Neural cell (in vitro differentiated cells): ENCODE measurements around the gene PF4V1.

Source experiments
- EP300 ChIP-seq: fragments of 450-650 bp; conservative IDR thresholded peaks from 2 replicates; pipeline ENCODE4 v1.6.1; 2014; ENCODE audit warnings: antibody characterized with exemption, mild to moderate bottlenecking, moderate library complexity; ENCODE audit not compliant: poor library complexity, severe bottlenecking
- MXI1 ChIP-seq: fragments of 450-650 bp; conservative IDR thresholded peaks from 2 replicates; pipeline ENCODE4 v1.6.1; 2014; ENCODE audit warnings: antibody characterized with exemption, mild to moderate bottlenecking; ENCODE audit not compliant: poor library complexity, severe bottlenecking
- POLR2AphosphoS5 ChIP-seq: IDR thresholded peaks from 2 replicates; pipeline ENCODE4 v1.6.1; 2012
- TAF1 ChIP-seq: IDR thresholded peaks from 2 replicates; pipeline ENCODE4 v1.6.1; 2012; ENCODE audit warnings: low read depth
- TF ChIP-seq, protein P1 (sequence below): fragments of 450-650 bp; IDR thresholded peaks from 2 replicates; pipeline ENCODE4 v1.5.1; 2014; ENCODE audit warnings: antibody characterized with exemption, mild to moderate bottlenecking, moderate library complexity; ENCODE audit not compliant: poor library complexity, severe bottlenecking

DNA sequence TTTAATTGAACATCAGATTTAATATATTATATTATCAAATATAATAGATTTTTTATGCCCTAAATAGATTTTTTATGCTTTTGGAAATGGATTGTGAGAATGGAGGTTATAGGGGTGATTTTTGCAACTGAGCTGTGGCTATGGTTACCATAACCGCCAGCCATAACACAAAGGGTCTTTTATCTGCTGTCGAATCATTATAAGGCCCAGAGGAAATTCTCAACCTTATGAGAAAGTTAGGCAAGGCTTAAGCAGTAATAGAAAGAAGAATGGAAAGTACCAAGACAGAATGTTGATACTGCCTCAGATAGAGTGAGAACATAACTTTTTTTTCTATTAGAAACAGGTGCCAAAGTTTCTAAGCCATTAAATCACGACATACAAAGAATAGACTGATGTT is 42.9 kb upstream of the PF4V1 start:
- TF ChIP-seq EP300 = no peak
- TF ChIP-seq, protein P1, sequence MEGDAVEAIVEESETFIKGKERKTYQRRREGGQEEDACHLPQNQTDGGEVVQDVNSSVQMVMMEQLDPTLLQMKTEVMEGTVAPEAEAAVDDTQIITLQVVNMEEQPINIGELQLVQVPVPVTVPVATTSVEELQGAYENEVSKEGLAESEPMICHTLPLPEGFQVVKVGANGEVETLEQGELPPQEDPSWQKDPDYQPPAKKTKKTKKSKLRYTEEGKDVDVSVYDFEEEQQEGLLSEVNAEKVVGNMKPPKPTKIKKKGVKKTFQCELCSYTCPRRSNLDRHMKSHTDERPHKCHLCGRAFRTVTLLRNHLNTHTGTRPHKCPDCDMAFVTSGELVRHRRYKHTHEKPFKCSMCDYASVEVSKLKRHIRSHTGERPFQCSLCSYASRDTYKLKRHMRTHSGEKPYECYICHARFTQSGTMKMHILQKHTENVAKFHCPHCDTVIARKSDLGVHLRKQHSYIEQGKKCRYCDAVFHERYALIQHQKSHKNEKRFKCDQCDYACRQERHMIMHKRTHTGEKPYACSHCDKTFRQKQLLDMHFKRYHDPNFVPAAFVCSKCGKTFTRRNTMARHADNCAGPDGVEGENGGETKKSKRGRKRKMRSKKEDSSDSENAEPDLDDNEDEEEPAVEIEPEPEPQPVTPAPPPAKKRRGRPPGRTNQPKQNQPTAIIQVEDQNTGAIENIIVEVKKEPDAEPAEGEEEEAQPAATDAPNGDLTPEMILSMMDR = no peak
- TF ChIP-seq POLR2AphosphoS5 = no peak
- TF ChIP-seq MXI1 = no peak
- no peak for TF ChIP-seq TAF1
